Smooth muscle cell (in vitro differentiated cells): ENCODE measurements around the gene THBD. TPM values are rescaled to one million over a fixed set of nuclear protein-coding genes. Genes with fewer than 3 reads are reported as not detected.

Experiments
- DNase-seq: peaks from one replicate; lab custom pipeline; 2025; ENCODE audit not compliant: unreplicated experiment; lab: John Stamatoyannopoulos, UW
- H2AFZ ChIP-seq: fragments of 200-600 bp; sonication (generic); 2 replicates; pipeline ENCODE4 v1.6.0; 2016; ENCODE audit warnings: antibody characterized with exemption, low read depth, mild to moderate bottlenecking
- H3F3A ChIP-seq: fragments of 200-600 bp; sonication (generic); 2 replicates; pipeline ENCODE4 v1.6.0; 2017; ENCODE audit warnings: antibody characterized with exemption, low read depth
- H3K27ac ChIP-seq: fragments of 200-600 bp; sonication (generic); 2 replicates; pipeline ENCODE4 v1.5.1; 2016; ENCODE audit warnings: low read depth, mild to moderate bottlenecking
- H3K27me3 ChIP-seq: fragments of 200-600 bp; sonication (generic); 2 replicates; pipeline ENCODE4 v1.6.1; 2016; ENCODE audit warnings: low read depth, mild to moderate bottlenecking
- H3K36me3 ChIP-seq: fragments of 200-600 bp; sonication (generic); 2 replicates; pipeline ENCODE4 v1.5.1; 2016; ENCODE audit warnings: low read depth
- H3K4me1 ChIP-seq: fragments of 200-600 bp; sonication (generic); 2 replicates; pipeline ENCODE4 v1.5.1; 2016; ENCODE audit warnings: low read depth
- H3K4me2 ChIP-seq: fragments of 200-600 bp; sonication (generic); 2 replicates; pipeline ENCODE4 v1.6.0; 2016; ENCODE audit warnings: mild to moderate bottlenecking
- H3K4me3 ChIP-seq: fragments of 200-600 bp; sonication (generic); 2 replicates; pipeline ENCODE4 v1.5.1; 2016; ENCODE audit warnings: mild to moderate bottlenecking
- H3K79me2 ChIP-seq: fragments of 200-600 bp; sonication (generic); 2 replicates; pipeline ENCODE4 v1.6.0; 2016; ENCODE audit warnings: low read depth, mild to moderate bottlenecking
- H3K9ac ChIP-seq: fragments of 200-600 bp; sonication (generic); 2 replicates; pipeline ENCODE4 v1.6.0; 2016; ENCODE audit warnings: low read depth
- H3K9me3 ChIP-seq: fragments of 200-600 bp; sonication (generic); replicated peaks from 2 replicates; pipeline ENCODE4 v1.5.1; 2016; ENCODE audit warnings: low read depth
- H4K20me1 ChIP-seq: fragments of 200-600 bp; sonication (generic); 2 replicates; pipeline ENCODE4 v1.6.0; 2016; ENCODE audit warnings: low read depth
- WGBS: methylation state at CpG from one replicate; pipeline ENCODE4 v1.1.7; 2016; ENCODE audit warnings: low lambda C conversion rate; 5-methylcytosine and 5-hydroxymethylcytosine counted together
- polyA plus RNA-seq: library from polyadenylated mRNA; unstranded; fragments of >200 nt; fragmentation: Nextera tagmentation; extraction: Ambion mirVana; gene quantifications from 2 replicates; pipeline ENCODE4 v1.2.1, GENCODE V29; 2016
- total RNA-seq: library from RNA; depleted of rRNA; stranded (reverse); fragments of >200 nt; gene quantifications from 2 replicates; pipeline ENCODE4 v1.2.3, GENCODE V29; 2014
- TF ChIP-seq, protein P1 (sequence below): fragments of 200-600 bp; sonication (generic); IDR thresholded peaks from 2 replicates; pipeline ENCODE4 v1.5.1; 2017; ENCODE audit warnings: borderline replicate concordance, mild to moderate bottlenecking, antibody characterized with exemption; ENCODE audit not compliant: insufficient read depth, poor library complexity, severe bottlenecking

Gene THBD
- total and polyA plus RNA-seq, 2 experiments from 2014 or later: 9.9 to 10.0 TPM

GRCh38 chr20:23096097-23096496 lies 46.6 kb upstream of the THBD start:
- Histone ChIP-seq H3K9ac (no peak overlapping the region), H3K4me2 (no peak overlapping the region), H3K27ac (no peak overlapping the region), H3K4me1 (no peaks in the 10 kb centered on the region), H2AFZ (no peak overlapping the region), H3K79me2 (no peaks in the 10 kb centered on the region), H4K20me1 (no peaks in the 10 kb centered on the region), H3K4me3 (no peak overlapping the region), H3K27me3 (no peaks in the 10 kb centered on the region), H3K9me3 (no peaks in the 10 kb centered on the region), H3F3A (no peaks in the 10 kb centered on the region), H3K36me3 (no peaks in the 10 kb centered on the region)
- no peak for DNase-seq
- TF ChIP-seq, protein P1, sequence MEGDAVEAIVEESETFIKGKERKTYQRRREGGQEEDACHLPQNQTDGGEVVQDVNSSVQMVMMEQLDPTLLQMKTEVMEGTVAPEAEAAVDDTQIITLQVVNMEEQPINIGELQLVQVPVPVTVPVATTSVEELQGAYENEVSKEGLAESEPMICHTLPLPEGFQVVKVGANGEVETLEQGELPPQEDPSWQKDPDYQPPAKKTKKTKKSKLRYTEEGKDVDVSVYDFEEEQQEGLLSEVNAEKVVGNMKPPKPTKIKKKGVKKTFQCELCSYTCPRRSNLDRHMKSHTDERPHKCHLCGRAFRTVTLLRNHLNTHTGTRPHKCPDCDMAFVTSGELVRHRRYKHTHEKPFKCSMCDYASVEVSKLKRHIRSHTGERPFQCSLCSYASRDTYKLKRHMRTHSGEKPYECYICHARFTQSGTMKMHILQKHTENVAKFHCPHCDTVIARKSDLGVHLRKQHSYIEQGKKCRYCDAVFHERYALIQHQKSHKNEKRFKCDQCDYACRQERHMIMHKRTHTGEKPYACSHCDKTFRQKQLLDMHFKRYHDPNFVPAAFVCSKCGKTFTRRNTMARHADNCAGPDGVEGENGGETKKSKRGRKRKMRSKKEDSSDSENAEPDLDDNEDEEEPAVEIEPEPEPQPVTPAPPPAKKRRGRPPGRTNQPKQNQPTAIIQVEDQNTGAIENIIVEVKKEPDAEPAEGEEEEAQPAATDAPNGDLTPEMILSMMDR: no peak
- 95% methylated on average over 3 of the region's 3 CpGs for WGBS

DNA sequence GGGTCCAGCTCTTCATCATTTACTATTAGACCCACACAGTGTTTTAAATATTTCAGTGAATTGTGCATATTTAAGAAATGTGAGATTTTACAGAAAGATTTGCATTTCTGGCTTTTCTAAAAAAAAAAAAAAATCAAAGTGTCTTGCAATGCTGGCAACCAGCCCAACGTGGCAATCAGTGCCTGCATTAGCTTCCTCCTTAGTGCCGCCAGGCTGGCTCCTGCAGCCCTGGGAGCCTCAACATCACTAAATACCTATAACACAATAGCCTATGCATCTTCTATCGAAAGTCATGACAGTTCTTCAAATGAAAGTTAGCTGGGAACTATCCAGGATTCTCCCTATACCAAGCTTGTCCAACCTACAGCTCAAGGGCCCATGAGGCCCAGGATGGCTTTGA lies 46.0 kb upstream of the THBD start:
- DNase-seq: no peak
- Histone ChIP-seq H3K27ac (peak overlapping the region; percentile 64), H3K4me1 (no peaks in the 10 kb centered on the region), H3K4me3 (no peak overlapping the region), H3K27me3 (no peaks in the 10 kb centered on the region), H2AFZ (no peak overlapping the region), H4K20me1 (no peaks in the 10 kb centered on the region), H3K9me3 (no peaks in the 10 kb centered on the region), H3K4me2 (no peak overlapping the region), H3K79me2 (no peaks in the 10 kb centered on the region), H3F3A (no peaks in the 10 kb centered on the region), H3K9ac (no peak overlapping the region), H3K36me3 (no peaks in the 10 kb centered on the region)
- TF ChIP-seq, protein P1: no peak
- WGBS: 90% methylated on average over 3 of the region's 3 CpGs

DNA sequence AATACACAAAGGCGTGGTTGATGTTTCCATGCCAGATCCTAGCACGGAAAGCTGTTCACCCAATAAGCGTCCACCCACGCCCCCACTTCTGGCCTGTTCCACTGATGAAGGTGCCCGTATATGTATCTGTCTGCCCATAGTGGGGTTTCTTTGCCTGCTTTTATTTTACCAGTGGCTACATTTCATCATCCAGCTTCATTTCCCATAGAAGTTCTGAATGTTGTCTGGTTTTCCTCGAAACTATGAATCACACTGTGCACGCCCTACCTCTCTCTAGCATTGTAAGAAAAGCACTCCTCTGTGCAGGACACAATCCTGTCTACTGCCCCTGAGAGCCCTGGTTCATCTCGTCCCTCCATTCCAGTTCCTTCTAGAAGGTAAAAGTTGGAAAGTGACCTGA lies 45.5 kb upstream of the THBD start:
- H4K20me1 ChIP-seq: no peaks in the 10 kb centered on the region
- no peak overlapping the region for H3K4me3 ChIP-seq
- WGBS: 72% methylated on average over 8 of the region's 8 CpGs
- no peak for DNase-seq
- no peak overlapping the region for H3K4me2 ChIP-seq
- no peaks in the 10 kb centered on the region for H3F3A ChIP-seq
- no peaks in the 10 kb centered on the region for H3K27me3 ChIP-seq
- H3K9ac ChIP-seq: no peak overlapping the region
- no peaks in the 10 kb centered on the region for H3K9me3 ChIP-seq
- TF ChIP-seq, protein P1: no peak
- no peaks in the 10 kb centered on the region for H3K4me1 ChIP-seq
- H3K79me2 ChIP-seq: no peaks in the 10 kb centered on the region
- H2AFZ ChIP-seq: no peak overlapping the region
- no peaks in the 10 kb centered on the region for H3K36me3 ChIP-seq
- H3K27ac ChIP-seq: peak overlapping the region; percentile 64

- DNase-seq: no peak
- Histone ChIP-seq H3K4me1 (no peaks in the 10 kb centered on the region), H3K79me2 (no peaks in the 10 kb centered on the region), H3K36me3 (no peaks in the 10 kb centered on the region), H3K9me3 (no peaks in the 10 kb centered on the region), H3K27ac (peak overlapping the region; percentile 64), H4K20me1 (no peaks in the 10 kb centered on the region), H3K4me3 (no peak overlapping the region), H3K27me3 (no peaks in the 10 kb centered on the region), H2AFZ (no peak overlapping the region), H3K4me2 (no peak overlapping the region), H3F3A (no peaks in the 10 kb centered on the region), H3K9ac (no peak overlapping the region)
- TF ChIP-seq, protein P1: no peak
- 94% methylated on average over 13 of the region's 13 CpGs for WGBS
Measured at GRCh38 chr20:23094213-23094896, 44.9 kb upstream of the THBD start.
